Fibroblast of gingiva (primary cell): ENCODE measurements around the gene SLFN12L.
A peak's percentile ranks its signal among the peaks of the same experiment; 100 is the strongest.
"Not testable (repeated sequence)": the region's sequence is repeated elsewhere in the genome, so short reads cannot be mapped to it uniquely, and the experiment has no call there.

Experiments
- DNase-seq: peaks from one replicate; pipeline ENCODE4 v3.0.0-alpha.2; 2011; ENCODE audit warnings: low read depth

SLFN12L gene

GRCh38 chr17:35542990-35543389 is 5.5 kb upstream of the SLFN12L start:
- no peak for DNase-seq

GRCh38 chr17:35541434-35541833 is 4.0 kb upstream of the SLFN12L start:
- DNase-seq, result no peak

GRCh38 chr17:35540589-35541404 is 3.3 kb upstream of the SLFN12L start:
- peak; percentile 7 for DNase-seq

GRCh38 chr17:35539659-35540026 is 2.2 kb upstream of the SLFN12L start:
- DNase-seq, result no peak

DNA sequence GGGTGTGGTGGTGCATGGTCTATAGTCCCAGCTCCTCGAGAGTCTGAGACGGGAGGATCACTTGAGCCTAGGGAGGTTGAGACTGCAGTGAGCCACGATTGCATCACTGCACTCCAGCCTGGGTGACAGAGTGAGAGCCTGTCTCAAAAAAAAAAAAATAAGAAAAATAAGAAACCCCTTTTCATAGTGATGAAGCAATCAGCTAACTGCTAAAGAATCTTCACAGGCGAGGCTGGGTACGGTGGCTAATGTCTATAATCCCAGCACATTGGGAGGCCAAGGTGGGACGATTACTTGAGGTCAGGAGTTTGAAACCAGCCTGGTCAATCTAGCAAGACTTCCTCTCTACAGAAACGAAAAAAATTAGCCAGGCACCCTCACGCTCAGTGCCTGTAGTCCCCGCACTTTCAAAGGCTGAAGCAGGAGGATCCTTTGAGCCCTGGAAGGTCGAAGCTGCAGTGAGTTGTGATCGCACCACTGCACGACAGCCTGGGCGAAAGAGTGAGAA is 760 bp downstream of the SLFN12L start:
- DNase-seq, result no peak

DNA sequence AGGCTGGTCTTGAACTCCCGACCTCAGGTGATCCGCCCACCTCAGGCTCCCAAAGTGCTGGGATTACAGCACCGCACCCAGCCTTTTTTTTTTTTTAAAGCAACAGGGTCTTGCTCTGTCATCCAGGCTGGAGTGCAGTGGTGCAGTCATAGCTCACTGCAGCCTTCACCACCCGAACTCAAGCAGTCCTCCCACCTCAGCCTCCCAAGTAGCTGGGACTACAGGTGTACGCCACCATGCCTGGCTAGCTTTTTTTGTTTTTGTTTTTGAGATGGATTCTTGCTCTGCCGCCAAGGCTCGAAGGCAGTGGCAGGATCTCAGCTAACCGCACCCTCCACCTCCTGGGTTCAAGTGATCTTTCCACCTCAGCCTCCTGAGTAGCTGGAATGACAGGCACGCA is 2.1 kb downstream of the SLFN12L start:
- DNase-seq, result not testable (repeated sequence)

DNA sequence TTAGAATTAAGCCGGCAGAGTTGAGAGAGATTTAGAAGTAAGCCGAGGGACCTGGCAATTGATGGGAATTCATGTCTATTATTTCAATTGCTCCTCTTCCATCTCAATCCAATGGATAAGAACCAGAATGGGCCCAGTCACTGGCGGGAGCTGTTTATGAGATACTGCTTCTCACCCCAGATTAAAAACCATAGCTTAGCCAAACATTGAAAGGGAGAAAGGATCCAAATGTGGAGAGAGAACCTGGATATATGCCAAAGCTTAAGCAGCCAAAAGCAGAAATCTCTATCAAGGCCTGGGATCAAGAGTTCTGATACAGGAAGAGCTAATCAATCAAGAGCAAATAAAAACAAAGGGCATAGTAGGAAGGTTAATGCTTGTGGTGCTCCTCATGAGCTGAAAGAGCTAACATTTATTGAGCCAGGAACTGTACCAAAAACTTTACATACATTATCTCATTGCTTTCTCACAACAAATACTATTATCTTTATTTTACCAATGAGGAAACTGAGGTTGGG is 2.8 kb downstream of the SLFN12L start:
- no peak for DNase-seq

GRCh38 chr17:35531160-35531559 is 6.3 kb downstream of the SLFN12L start:
- DNase-seq, result no peak

GRCh38 chr17:35529866-35530265 is 7.6 kb downstream of the SLFN12L start:
- DNase-seq, result no peak

GRCh38 chr17:35529326-35529725 is 8.2 kb downstream of the SLFN12L start:
- not testable (repeated sequence) for DNase-seq

DNA sequence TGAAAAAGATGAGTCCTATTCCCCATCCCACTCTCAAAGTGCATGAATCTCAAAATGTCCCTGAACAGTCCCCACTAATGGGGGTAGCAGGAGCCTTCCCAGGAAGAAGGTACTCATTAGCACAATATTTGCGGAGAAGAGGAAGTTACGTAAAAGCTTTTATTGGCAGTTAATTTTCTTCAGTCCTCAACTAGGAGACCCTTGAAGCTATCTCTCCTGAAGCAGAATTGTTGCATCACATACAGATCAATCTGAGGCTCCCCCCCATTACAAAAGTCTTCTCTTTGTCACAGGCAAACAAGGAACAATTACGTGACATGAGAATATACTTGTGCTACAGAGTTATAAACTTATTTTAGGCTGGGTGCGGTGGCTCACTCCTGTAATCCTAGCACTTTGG is 14.2 kb downstream of the SLFN12L start:
- DNase-seq, result no peak

GRCh38 chr17:35521654-35522256 is 15.7 kb downstream of the SLFN12L start:
- not testable (repeated sequence) for DNase-seq

GRCh38 chr17:35521150-35521549 is 16.3 kb downstream of the SLFN12L start:
- no peak for DNase-seq

DNA sequence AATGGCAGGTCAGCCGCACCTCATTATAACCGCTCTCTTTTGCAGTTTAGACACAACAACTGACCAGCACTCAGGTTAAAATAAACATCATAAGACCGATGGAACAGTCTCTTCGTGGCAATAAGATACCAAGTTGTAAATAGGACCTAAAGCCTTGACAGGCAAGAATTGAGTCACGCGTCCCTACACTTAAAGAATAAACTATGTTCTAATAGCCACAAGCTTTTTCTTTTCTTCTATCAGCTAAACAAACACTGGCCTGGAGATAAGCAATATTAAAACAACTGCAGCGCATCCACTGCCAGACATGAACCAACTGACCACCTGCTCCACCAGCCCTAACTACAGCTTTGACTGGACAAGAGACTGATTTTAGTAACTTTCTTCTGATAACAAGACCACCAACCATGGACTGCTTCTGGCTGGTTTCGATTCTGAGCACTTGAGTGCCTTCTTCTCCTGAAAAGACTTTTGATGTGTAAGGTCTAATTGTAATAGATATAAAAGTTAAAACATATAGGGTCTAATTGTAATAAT is 17.5 kb downstream of the SLFN12L start:
- DNase-seq, result no peak

DNA sequence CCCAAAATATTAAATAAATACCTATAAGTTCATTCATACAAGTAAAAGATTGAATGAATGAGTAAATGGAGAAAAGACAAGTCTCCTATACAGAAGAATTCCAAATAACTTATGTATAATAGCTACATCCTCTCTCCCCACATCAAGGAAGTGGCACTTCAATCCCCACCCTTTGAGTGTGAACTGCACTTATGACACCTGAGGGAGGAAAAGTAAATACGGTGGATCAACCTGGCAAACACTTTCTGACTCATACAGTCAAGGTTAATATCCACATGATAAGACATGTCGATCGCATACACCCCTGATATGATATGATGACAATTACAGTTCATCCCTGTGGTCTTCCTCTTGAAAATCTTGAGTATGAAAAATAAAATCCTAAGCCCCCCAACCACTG is 18.0 kb downstream of the SLFN12L start:
- no peak for DNase-seq

- not testable (repeated sequence) for DNase-seq
Measured at GRCh38 chr17:35518431-35518830, 19.0 kb downstream of the SLFN12L start.

DNA sequence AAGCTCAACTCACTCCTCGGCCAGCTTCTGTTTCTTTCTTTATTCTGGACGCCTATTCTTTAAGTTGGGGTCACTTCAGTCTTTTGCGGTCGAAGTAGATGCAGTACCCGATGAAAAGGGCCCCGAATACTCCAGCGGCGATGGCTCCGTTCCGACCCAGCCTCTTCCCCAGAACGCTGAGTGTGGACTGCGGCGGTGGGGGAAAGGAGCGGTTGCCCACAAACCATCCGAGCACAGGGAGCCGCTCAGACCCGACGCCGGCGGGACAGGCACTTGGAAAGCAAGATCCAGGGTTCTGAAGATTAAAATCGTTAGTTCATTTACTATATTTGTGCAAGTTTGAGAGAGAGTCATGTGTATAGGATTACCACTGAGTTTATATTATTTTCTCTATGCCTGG is 22.5 kb downstream of the SLFN12L start:
- DNase-seq, result no peak

DNA sequence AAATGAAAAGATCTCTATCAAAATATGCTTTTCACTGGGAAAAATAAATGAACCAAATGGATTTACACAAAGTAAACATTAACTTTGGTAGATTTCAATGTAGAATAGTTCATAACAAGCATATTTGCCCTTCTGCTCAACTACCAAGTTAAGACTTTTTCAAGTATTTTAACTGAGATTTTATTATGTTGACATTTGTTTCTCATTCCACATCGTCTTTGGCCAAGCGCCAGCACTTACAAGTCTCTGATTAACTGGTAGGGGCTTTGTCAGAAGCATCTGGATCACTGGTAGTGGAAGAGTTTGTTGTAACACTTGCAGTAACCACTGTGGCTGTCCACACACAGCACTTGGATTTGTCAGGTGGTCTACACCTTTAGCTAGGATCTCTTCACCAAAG is 22.9 kb downstream of the SLFN12L start:
- no peak for DNase-seq

DNA sequence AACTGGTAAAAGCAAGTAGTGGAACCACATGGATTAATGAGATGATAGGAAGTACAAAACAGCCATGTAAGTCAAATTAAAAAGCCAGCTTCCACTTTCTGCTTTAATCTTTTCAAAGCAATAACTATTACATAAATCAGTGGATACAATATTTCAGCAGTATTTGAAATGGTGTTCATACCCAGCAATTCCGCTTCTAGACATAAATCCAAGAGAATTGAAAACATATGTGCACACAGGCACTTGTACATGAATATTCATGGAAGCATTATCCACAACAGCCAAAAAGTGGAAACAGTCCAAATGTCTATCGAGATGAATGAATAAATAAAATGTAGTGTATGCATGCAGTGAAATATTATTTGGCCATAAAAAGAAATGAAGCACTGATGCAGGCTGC is 27.4 kb downstream of the SLFN12L start:
- DNase-seq, result no peak

GRCh38 chr17:35507714-35508113 is 29.8 kb downstream of the SLFN12L start:
- not testable (repeated sequence) for DNase-seq

DNA sequence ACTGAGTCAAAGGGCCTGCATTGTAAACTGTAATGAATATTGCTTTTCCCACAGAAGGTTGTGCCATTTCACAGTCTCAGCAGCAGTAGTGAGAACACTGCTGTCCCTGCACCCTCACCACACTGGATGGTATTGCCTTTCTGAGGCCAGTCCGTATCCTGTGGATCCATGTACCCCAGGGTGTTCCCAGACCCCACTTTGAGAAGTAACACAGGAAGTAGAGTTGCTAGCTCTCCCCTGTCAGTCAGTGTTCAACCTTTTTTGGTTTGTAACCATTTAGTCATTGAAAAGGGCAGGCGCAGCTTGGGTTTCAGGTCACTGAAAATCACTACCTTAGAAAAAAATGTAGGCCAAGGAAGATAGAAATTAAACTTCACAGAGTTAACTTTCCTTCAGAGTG is 37.9 kb downstream of the SLFN12L start:
- no peak for DNase-seq

- no peak for DNase-seq
Measured at GRCh38 chr17:35498448-35499178, 38.9 kb downstream of the SLFN12L start.
